ENCODE results near the gene FYB1.

DNA sequence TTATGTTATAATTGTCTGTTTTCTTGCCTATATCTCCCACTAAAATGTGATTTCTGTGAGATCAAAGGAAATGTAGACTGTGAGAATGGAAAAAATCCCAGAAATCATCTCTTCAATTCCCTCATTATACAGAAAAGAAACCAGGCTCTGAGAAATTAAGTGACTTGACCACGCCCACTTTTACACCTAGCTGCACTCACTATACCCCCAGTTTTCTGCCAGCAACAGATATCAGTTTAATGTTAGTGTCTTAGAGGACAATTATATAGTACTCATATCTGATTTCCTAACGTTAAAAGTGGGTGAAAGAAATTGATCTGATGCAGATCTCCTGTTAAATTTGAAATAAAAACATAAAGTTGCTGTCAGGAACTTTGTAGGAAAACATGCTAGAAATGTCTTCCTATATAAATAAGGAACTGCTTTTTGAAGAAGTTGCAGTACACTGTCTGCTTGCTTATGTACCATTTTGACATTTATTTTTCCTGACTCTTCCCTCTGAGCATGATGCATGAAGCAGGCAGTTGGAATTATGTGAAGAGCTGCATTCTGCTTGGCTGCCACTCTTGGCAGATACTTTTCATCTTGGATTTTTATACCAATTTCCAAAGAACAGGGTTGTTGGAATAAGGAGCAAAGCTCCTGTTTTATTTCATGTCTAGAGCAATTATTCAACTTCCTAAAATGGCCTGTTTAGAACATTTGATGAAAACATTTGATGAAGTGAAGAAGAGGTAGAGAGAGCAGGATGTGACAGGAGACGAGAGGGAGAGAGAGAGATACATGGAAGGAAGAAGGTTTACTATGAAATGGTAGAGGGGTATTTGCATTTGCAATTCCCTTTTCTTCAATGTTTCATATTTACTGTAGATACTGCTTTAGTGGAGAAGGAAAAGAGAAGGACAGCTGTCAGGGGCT, 87.9 kb downstream of the FYB1 start:
- no peak for TF ChIP-seq RARB (CRISPR knock-in tag; IDR thresholded peaks at IDR 0.05)
- TF ChIP-seq ZFP3 (CRISPR knock-in tag; IDR thresholded peaks at IDR 0.05) = no peak
- TF ChIP-seq, protein P1, sequence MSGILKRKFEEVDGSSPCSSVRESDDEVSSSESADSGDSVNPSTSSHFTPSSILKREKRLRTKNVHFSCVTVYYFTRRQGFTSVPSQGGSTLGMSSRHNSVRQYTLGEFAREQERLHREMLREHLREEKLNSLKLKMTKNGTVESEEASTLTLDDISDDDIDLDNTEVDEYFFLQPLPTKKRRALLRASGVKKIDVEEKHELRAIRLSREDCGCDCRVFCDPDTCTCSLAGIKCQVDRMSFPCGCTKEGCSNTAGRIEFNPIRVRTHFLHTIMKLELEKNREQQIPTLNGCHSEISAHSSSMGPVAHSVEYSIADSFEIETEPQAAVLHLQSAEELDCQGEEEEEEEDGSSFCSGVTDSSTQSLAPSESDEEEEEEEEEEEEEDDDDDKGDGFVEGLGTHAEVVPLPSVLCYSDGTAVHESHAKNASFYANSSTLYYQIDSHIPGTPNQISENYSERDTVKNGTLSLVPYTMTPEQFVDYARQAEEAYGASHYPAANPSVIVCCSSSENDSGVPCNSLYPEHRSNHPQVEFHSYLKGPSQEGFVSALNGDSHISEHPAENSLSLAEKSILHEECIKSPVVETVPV (CRISPR knock-in tag; IDR thresholded peaks at IDR 0.05) = no peak
- no peak for TF ChIP-seq SNAI2 (CRISPR knock-in tag; IDR thresholded peaks at IDR 0.05)
- no peak for TF ChIP-seq BACH2 (CRISPR knock-in tag; IDR thresholded peaks at IDR 0.05; ENCODE audit: borderline replicate concordance)
- TF ChIP-seq TOX (CRISPR knock-in tag; IDR thresholded peaks at IDR 0.05; ENCODE audit: borderline replicate concordance) = no peak
- no peak for TF ChIP-seq ZNF565 (CRISPR knock-in tag; conservative IDR thresholded peaks at IDR 0.05; ENCODE audit: low read depth)
- TF ChIP-seq ZNF8 (CRISPR knock-in tag; IDR thresholded peaks at IDR 0.05) = no peak
- TF ChIP-seq ESRRG (CRISPR knock-in tag; IDR thresholded peaks at IDR 0.05) = no peak
- TF ChIP-seq PATZ1 (CRISPR knock-in tag; IDR thresholded peaks at IDR 0.05; ENCODE audit: borderline replicate concordance) = no peak
- TF ChIP-seq TSHZ2 (CRISPR knock-in tag; IDR thresholded peaks at IDR 0.05) = no peak
- TF ChIP-seq PPARA (CRISPR knock-in tag; IDR thresholded peaks at IDR 0.05; ENCODE audit: borderline replicate concordance) = no peak
- TF ChIP-seq ZNF70 (CRISPR knock-in tag; IDR thresholded peaks at IDR 0.05) = no peak
- no peak for TF ChIP-seq ISL1 (CRISPR knock-in tag; IDR thresholded peaks at IDR 0.05)
